ENCODE results near the gene PRTFDC1.
A peak's percentile ranks its signal among the peaks of the same experiment; 100 is the strongest.

PRTFDC1 gene

DNA sequence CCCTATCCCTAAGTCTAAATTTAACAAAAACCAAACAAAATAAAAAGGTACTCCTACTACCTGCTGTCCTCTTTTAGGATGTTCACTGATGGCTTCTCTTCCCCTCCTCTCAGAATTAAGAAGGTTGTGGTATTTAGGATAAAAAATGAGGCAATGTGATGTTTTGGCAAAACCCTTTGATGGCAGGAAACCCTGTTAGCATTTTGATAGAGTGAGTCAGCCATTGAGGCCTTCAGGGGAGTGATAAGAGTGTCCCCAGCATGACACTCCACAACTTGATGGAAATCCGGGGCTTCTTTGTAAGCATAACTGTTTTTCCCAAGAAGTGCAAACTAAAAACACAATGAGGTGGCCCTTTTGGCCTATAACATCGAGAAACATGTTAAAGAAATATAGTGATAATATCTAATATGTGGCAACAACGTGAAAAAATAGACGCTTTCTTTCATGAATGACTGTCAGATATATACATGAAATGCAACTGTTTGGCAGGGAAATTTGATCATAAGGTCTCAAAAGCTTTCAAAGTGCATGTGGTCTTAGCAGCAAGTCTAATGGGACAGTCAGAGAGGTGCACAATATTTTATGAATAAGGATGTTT is 55.0 kb downstream of the PRTFDC1 start:
- Mint-ChIP-seq H3K36me3 (peaks cover 11% of the 10 kb centered on the region), H3K27me3 (no peaks in the 10 kb centered on the region), H3K4me1 (peaks cover 30% of the 10 kb centered on the region), H3K27ac (no peak overlapping the region), H3K9me3 (peaks cover 2% of the 10 kb centered on the region), H3K4me3 (no peak overlapping the region)
- DNase-seq (ENCODE audit: low spot score in 2 of 2), result no peak
- ATAC-seq (ENCODE audit: low read depth), result no peak

DNA sequence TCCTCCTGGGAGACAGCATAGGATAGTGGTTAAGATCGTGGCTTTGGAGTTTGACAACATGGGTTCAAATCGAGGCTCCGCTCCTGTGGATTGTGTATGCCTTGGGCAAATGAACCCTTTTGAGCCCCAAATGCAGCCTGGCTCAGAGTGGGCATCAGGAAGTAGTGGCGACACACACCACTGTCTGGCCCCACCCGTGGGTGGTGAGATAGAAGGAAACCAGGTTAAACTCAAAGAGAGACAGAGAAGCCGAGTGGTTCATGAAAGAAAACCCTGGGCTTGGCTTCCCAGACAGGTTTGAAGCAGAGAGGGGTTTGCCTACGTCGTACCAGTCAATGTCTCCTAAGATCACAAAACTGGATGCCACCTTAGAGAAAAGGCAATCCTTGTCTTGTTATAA is 57.7 kb downstream of the PRTFDC1 start:
- no peaks in the 10 kb centered on the region for H3K27me3 Mint-ChIP-seq
- H3K36me3 Mint-ChIP-seq, result peaks cover 13% of the 10 kb centered on the region
- H3K27ac Mint-ChIP-seq, result peak overlapping the region; percentile 90
- ATAC-seq (ENCODE audit: low read depth), result peak; percentile 52
- peaks cover 2% of the 10 kb centered on the region for H3K9me3 Mint-ChIP-seq
- peaks cover 26% of the 10 kb centered on the region for H3K4me1 Mint-ChIP-seq
- H3K4me3 Mint-ChIP-seq, result peak overlapping the region; percentile 80
- no peak for DNase-seq (ENCODE audit: low spot score in 2 of 2)

DNA sequence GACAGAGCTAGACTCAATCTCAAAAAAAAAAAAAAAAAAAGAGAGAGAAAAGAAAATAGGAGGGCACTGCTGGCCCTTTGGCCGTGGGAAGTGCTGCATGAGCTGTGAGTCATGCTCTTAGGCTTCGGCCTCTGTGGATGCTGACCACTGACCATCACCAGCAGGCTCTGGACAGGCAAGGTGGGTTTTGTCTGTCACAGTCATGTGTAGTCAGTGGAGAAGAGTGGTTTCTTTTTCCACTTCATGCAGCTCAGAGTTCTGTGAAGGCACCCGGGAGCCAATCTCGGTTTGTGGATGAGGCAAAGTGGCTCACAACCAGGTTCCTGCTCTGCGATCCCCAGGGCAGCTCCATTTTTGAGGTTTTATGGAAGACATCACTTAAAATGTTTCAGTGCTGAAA is 58.1 kb downstream of the PRTFDC1 start:
- Mint-ChIP-seq H3K4me1 (peaks cover 30% of the 10 kb centered on the region), H3K36me3 (peaks cover 16% of the 10 kb centered on the region), H3K27ac (peak overlapping the region; percentile 90), H3K27me3 (no peaks in the 10 kb centered on the region), H3K9me3 (peaks cover 2% of the 10 kb centered on the region), H3K4me3 (peak overlapping the region; percentile 80)
- DNase-seq (ENCODE audit: low spot score in 2 of 2) (no peak), ATAC-seq (ENCODE audit: low read depth) (peak; percentile 24)

DNA sequence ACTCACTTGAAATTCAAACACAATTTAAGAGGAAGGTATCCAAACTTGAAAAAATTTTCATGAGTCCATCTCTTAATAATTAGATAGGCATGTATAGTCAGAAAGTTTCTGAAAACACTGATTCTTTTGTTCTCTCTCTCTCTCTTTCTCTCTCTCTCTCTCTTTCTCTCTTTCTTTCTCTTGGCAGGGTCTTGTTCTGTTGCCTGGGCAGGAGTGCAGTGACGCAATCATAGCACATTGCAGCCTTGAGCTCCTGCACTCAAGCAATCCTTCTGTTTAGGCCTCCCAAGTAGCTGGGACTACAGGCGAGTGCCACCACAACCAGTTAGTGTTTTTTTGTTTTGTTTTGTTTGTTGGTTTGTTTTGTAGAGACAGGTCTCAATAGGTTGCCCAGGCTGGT is 59.3 kb downstream of the PRTFDC1 start:
- DNase-seq (ENCODE audit: low spot score in 2 of 2) (no peak), ATAC-seq (ENCODE audit: low read depth) (no peak)
- Mint-ChIP-seq H3K4me1 (peaks cover 32% of the 10 kb centered on the region), H3K9me3 (peaks cover 2% of the 10 kb centered on the region), H3K27ac (peak overlapping the region; percentile 49), H3K27me3 (no peaks in the 10 kb centered on the region), H3K36me3 (peaks cover 12% of the 10 kb centered on the region), H3K4me3 (no peak overlapping the region)

DNA sequence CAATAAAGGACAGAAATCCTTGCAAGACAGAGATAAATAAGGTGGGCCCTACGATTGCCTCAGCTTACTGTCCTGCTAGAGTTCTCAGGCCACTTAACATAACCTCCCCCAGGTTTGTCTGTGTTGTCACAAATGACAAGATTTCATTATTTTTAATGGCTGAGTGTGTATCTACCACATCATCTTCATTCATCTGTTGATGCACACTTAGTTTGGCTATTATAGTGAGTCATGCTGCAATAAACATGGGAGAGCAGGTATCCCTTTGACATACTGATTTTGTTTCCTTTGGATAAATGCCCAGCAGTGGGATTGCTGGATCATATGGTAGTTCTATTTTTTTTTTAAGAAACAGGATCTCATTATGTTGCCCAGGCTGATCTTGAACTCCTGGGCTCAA is 60.6 kb downstream of the PRTFDC1 start:
- H3K36me3 Mint-ChIP-seq, result peaks cover 9% of the 10 kb centered on the region
- H3K27me3 Mint-ChIP-seq, result no peaks in the 10 kb centered on the region
- no peak for DNase-seq (ENCODE audit: low spot score in 2 of 2)
- peaks cover 5% of the 10 kb centered on the region for H3K9me3 Mint-ChIP-seq
- peaks cover 33% of the 10 kb centered on the region for H3K4me1 Mint-ChIP-seq
- no peak for ATAC-seq (ENCODE audit: low read depth)
- no peak overlapping the region for H3K27ac Mint-ChIP-seq
- no peak overlapping the region for H3K4me3 Mint-ChIP-seq

DNA sequence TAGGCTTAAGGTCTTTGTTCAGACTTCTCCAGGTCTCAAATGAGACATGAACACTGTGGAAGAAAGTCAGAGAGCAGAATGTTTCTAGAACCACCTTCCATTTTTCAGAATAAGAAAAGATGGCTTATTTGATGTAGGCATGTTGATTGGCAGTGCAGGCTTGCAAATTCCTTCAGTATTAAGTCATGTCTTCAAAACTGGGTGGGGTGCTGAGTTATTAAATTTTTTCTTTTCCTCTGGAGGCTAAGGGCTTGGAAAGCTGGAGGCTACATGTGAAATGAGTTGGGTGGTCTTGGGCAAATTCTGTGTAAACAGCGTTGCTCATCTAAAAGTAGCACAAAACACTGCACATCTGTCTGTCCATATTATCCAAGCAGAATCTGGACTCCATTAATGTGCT is 62.8 kb downstream of the PRTFDC1 start:
- peaks cover 9% of the 10 kb centered on the region for H3K36me3 Mint-ChIP-seq
- peaks cover 5% of the 10 kb centered on the region for H3K9me3 Mint-ChIP-seq
- no peaks in the 10 kb centered on the region for H3K27me3 Mint-ChIP-seq
- ATAC-seq (ENCODE audit: low read depth) (no peak), DNase-seq (ENCODE audit: low spot score in 2 of 2) (no peak)
- no peak overlapping the region for H3K4me3 Mint-ChIP-seq
- no peak overlapping the region for H3K27ac Mint-ChIP-seq
- peaks cover 34% of the 10 kb centered on the region for H3K4me1 Mint-ChIP-seq

DNA sequence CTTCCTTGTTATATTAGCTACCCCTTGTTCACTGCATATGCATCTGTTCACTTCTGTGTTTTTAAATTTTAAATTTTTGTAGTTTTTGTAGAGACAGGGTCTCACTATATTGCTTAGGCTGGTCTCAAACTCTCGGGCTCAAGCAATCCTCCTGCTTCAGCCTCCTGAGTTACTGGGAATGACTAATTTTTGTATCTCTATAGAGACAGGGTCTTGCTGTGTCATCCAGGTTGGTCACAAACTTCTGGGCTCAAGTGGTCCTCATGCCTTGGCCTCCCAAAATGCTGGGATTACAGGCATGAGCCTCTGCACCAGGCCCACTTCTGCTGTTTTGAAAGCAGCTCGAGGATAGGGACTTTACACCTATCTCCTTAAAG is 64.6 kb downstream of the PRTFDC1 start:
- ATAC-seq (ENCODE audit: low read depth), result peak; percentile 0
- Mint-ChIP-seq H3K9me3 (peaks cover 3% of the 10 kb centered on the region), H3K36me3 (peaks cover 7% of the 10 kb centered on the region), H3K27me3 (no peaks in the 10 kb centered on the region), H3K4me3 (peak overlapping the region; percentile 84), H3K4me1 (peaks cover 34% of the 10 kb centered on the region), H3K27ac (peak overlapping the region; percentile 92)
- DNase-seq (ENCODE audit: low spot score in 2 of 2), result no peak

DNA sequence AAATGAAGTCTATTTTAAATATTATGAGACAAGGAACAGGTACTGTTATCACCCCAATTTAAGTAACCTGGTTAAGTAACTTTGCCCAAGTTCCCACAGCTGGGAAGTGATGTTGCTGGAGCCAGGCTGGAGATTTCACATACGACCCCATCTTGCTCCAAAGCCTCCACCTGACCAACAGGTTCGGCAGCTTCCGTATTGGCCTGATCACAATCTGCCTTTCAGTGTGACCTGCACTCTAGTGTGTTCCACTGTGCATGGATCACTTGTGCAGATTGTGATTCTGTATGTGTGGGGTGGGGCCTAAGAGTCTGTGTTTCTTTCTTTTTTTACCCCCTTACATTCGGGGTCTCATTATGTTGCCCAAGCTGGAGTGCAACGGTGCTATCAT is 66.1 kb downstream of the PRTFDC1 start:
- H3K4me3 Mint-ChIP-seq, result no peak overlapping the region
- H3K27ac Mint-ChIP-seq, result no peak overlapping the region
- H3K4me1 Mint-ChIP-seq, result peaks cover 39% of the 10 kb centered on the region
- peaks cover 3% of the 10 kb centered on the region for H3K9me3 Mint-ChIP-seq
- no peaks in the 10 kb centered on the region for H3K27me3 Mint-ChIP-seq
- ATAC-seq (ENCODE audit: low read depth) (no peak), DNase-seq (ENCODE audit: low spot score in 2 of 2) (no peak)
- H3K36me3 Mint-ChIP-seq, result peaks cover 7% of the 10 kb centered on the region

DNA sequence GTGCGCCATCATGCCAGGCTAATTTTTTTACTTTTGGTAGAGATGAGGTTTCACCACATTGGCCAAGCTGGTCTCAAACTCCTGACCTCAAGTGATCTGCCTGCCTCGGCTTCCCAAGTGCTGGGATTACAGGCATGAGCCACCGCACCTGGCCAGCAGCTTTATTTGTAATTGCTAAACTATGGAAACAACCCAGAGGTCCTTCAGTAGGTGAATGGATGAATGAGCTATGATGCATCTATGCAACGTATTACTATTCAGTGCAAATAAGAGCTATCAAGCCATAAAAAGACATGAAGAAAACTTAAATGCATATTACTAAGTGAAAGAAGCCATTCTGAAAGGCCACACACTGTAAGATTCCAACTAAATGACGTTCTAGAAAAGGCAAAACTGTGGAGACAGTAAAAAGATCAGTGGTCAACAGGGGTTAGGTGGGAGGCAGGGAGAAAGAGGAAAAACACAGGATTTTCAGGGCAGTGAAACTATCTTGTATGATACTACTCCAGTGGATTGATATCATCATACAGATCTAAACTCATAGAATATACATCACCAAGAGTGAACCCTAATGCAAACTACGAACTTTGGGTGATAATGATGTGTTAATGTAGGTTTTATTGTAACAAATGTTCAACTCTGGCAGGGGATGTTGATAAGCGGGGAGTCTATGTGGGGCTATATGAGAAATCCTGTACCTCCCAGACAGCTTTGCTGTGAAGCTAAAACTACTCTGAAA is 66.7 kb downstream of the PRTFDC1 start:
- Mint-ChIP-seq H3K9me3 (peaks cover 3% of the 10 kb centered on the region), H3K27ac (no peak overlapping the region), H3K36me3 (peaks cover 6% of the 10 kb centered on the region), H3K4me3 (no peak overlapping the region), H3K4me1 (peaks cover 41% of the 10 kb centered on the region), H3K27me3 (no peaks in the 10 kb centered on the region)
- DNase-seq (ENCODE audit: low spot score in 2 of 2) (no peak), ATAC-seq (ENCODE audit: low read depth) (no peak)

DNA sequence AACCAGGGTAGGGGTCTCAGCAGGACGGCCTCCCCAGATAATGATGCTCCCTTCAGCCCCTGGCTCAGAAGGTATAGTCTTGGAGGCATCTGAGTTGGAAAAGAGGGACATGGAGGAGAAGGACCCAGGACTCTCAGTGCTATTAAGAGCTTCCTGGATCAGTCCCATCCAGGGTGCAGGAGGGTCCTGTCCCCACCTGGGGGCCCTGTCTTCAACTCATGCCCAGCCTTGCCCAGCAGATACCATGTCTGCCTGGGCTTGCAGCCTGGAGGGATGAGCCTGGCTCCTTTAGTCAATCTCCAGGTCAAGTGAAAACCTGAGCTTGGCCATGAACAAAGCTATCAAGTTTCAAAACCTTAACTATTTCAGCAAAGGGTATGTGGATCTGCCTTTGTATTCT is 67.6 kb downstream of the PRTFDC1 start:
- H3K9me3 Mint-ChIP-seq, result peaks cover 3% of the 10 kb centered on the region
- peak overlapping the region; percentile 19 for H3K27ac Mint-ChIP-seq
- H3K36me3 Mint-ChIP-seq, result peaks cover 5% of the 10 kb centered on the region
- no peaks in the 10 kb centered on the region for H3K27me3 Mint-ChIP-seq
- no peak overlapping the region for H3K4me3 Mint-ChIP-seq
- peaks cover 36% of the 10 kb centered on the region for H3K4me1 Mint-ChIP-seq
- no peak for DNase-seq (ENCODE audit: low spot score in 2 of 2)
- ATAC-seq (ENCODE audit: low read depth), result no peak

DNA sequence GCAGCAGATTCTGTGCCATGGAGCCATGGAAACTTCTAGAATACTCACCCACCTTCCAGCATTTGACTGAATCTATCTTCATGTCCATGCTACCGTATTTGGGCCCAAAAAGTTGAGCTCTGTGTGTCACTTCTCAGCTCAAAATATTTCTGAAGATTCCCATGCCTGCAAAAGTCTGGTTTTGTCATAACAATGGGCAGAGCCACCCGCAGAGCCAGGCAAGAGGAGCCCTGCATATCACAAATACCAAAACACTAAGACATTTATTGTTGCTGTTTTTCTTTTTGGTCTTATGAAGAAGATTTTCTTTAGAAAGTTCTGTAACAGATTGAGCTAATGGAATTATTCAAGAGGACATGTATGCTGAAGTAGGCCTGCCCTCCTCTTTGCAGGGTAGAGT is 68.1 kb downstream of the PRTFDC1 start:
- ATAC-seq (ENCODE audit: low read depth) (no peak), DNase-seq (ENCODE audit: low spot score in 2 of 2) (no peak)
- Mint-ChIP-seq H3K27ac (peak overlapping the region; percentile 19), H3K4me1 (peaks cover 31% of the 10 kb centered on the region), H3K9me3 (peaks cover 3% of the 10 kb centered on the region), H3K27me3 (no peaks in the 10 kb centered on the region), H3K36me3 (peaks cover 2% of the 10 kb centered on the region), H3K4me3 (no peak overlapping the region)

DNA sequence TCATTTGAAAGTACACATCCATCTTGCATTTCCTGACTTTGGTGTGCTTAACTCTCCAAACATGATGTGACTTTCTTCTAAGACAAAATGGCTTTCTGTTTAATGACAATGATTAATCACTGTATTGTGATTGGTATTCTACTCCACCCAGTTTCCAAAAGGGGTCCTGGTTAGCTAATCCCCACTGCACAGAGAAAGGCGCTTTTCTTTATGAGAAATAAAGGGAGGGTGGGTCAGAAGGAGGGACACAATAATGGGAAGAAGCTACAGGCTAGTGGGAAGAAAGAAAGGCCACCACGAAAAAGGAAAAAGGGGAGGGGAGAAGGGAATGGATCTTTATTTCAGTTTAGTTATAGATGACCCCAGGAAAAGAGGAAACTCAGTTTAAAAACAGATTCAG is 69.2 kb downstream of the PRTFDC1 start:
- Mint-ChIP-seq H3K36me3 (no peaks in the 10 kb centered on the region), H3K27ac (peak overlapping the region; percentile 62), H3K9me3 (peaks cover 3% of the 10 kb centered on the region), H3K4me1 (peaks cover 27% of the 10 kb centered on the region), H3K27me3 (no peaks in the 10 kb centered on the region), H3K4me3 (peak overlapping the region; percentile 45)
- DNase-seq (ENCODE audit: low spot score in 2 of 2) (no peak), ATAC-seq (ENCODE audit: low read depth) (no peak)

DNA sequence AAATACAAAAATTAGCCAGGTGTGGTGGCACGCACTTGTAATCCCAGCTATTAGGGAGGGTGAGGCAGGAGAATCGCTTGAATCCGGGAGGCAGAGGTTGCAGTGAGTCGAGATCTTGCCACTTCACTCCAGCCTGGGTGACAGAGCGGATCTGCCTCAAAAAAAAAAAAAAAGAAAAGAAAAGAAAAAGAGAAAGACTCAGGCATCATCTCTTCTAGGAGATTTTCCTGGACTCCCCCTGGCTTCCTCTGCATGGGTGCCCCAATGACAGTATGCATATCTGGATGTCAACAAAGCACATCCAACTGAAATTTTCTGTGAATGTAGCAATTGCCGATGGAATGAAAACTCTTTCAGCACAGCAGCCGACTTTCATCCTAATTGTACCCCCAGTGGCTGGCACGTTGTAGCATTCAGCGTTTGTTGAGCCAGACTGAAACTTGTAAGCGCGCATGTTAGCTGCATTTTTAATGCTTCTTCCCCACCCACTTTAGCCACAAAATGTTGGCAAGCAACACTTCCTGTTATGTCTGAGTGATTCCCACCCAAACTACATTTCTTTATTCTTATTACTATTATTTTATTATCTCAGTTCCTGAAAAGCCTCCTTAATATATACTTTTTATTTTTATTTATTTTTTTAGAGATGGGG is 70.2 kb downstream of the PRTFDC1 start:
- Mint-ChIP-seq H3K27me3 (no peaks in the 10 kb centered on the region), H3K27ac (peak overlapping the region; percentile 79), H3K4me1 (peaks cover 21% of the 10 kb centered on the region), H3K9me3 (no peaks in the 10 kb centered on the region), H3K4me3 (peak overlapping the region; percentile 77), H3K36me3 (no peaks in the 10 kb centered on the region)
- ATAC-seq (ENCODE audit: low read depth) (peak; percentile 76), DNase-seq (ENCODE audit: low spot score in 2 of 2) (no peak)

DNA sequence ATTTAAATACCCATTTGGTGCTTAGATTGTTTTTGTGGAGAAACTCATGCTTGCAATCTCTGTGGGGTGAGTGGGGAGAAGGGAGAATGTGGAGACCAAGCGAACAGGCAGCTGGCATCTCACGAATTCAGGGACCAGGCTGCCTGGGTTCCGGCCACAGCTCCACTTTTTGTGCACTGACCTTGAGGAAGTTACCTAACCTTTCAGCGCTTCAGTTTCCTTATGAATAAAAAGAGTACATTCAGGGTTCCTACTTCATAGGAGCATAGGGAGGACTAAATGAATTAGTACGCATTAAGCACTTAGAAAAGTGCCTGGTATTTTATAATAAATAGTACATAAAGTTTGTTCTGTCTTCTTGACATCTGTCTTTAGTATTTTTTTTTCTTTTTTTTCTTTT is 72.5 kb downstream of the PRTFDC1 start:
- no peak overlapping the region for H3K27ac Mint-ChIP-seq

More for the DNA sequence above, 72.5 kb downstream of the PRTFDC1 start:
- H3K9me3 Mint-ChIP-seq, result peaks cover 4% of the 10 kb centered on the region
- DNase-seq (ENCODE audit: low spot score in 2 of 2), result no peak
- H3K4me1 Mint-ChIP-seq, result peaks cover 16% of the 10 kb centered on the region
- no peak for ATAC-seq (ENCODE audit: low read depth)
- H3K27me3 Mint-ChIP-seq, result no peaks in the 10 kb centered on the region
- no peak overlapping the region for H3K4me3 Mint-ChIP-seq
- peaks cover 2% of the 10 kb centered on the region for H3K36me3 Mint-ChIP-seq
